Cardiac fibroblast (primary cell): Measurements from ENCODE around the gene ADORA3.

ENCODE experiments used
- DNase-seq, 2 donors: peaks; one replicate each; pipeline versions ENCODE4 v3.0.0 to v3.0.0-alpha.2; 2010; ENCODE audit warnings: low read depth in 2 of 2
- H3K4me3 ChIP-seq, 2 donors: replicated peaks in 1 of 2; 1 replicate in 1 of 2; 2 replicates in 1 of 2; pipeline ENCODE4 v1.5.1; 2011; ENCODE audit warnings: low read depth in 2 of 2, low read length in 2 of 2, mild to moderate bottlenecking in 2 of 2, moderate library complexity in 1 of 2
- CTCF ChIP-seq: IDR thresholded peaks from one replicate; pipeline ENCODE4 v1.5.1; 2011; ENCODE audit warnings: low read depth, mild to moderate bottlenecking, low read length, inconsistent platforms

ADORA3 gene

GRCh38 chr1:111452581-111452980 lies 50.9 kb downstream of the ADORA3 start:
- H3K4me3 ChIP-seq, result no peak overlapping the region
- no peak for DNase-seq
- no peak for TF ChIP-seq CTCF

GRCh38 chr1:111450185-111450584 lies 53.2 kb downstream of the ADORA3 start:
- peak overlapping the region; percentile 90 to 91 for H3K4me3 ChIP-seq
- TF ChIP-seq CTCF, result no peak
- DNase-seq, result no peak

DNA sequence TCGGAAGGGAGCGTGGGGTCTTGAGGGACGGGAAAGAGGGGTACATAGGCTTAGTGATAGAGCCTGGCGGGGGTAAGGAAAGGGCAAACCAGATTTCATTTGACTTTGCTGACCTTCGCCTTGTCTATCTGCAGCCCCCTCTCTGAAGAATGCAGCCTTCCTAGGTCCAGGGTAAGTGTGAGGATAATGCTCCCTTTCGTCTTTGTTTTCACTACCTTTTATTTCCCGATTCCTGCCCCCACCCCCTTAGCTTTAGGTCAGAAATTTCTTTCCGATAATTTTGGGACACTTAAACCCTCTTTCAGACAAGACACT lies 53.8 kb downstream of the ADORA3 start:
- TF ChIP-seq CTCF, result no peak
- H3K4me3 ChIP-seq, result peak overlapping the region; percentile 90 to 91
- DNase-seq, result no peak
